Glutamatergic neuron (in vitro differentiated cells): Measurements from ENCODE around the gene CARD9. TPM values are rescaled to one million over a fixed set of nuclear protein-coding genes. Genes with fewer than 3 reads are reported as not detected.

Source experiments
- DNase-seq: peaks from one replicate; pipeline ENCODE4 v3.0.0; 2022
- H3K27ac Mint-ChIP-seq: one replicate; pipeline ENCODE4 v1.8.0; 2020; ENCODE audit warnings: mild to moderate bottlenecking, mixed read lengths, inconsistent platforms; ENCODE audit not compliant: unreplicated experiment
- H3K27me3 Mint-ChIP-seq: one replicate; pipeline ENCODE4 v1.8.0; 2020; ENCODE audit warnings: mild to moderate bottlenecking, moderate library complexity, mixed read lengths, inconsistent platforms; ENCODE audit not compliant: unreplicated experiment
- H3K36me3 Mint-ChIP-seq: one replicate; pipeline ENCODE4 v1.8.0; 2020; ENCODE audit warnings: mild to moderate bottlenecking, mixed read lengths, inconsistent platforms; ENCODE audit not compliant: unreplicated experiment
- H3K4me1 Mint-ChIP-seq: one replicate; pipeline ENCODE4 v1.8.0; 2020; ENCODE audit warnings: mild to moderate bottlenecking, low read depth, mixed read lengths, inconsistent platforms; ENCODE audit not compliant: unreplicated experiment
- H3K4me3 Mint-ChIP-seq: one replicate; pipeline ENCODE4 v1.8.0; 2020; ENCODE audit warnings: mild to moderate bottlenecking, mixed read lengths, inconsistent platforms; ENCODE audit not compliant: unreplicated experiment
- H3K9me3 Mint-ChIP-seq: one replicate; pipeline ENCODE4 v1.8.0; 2020; ENCODE audit warnings: mild to moderate bottlenecking, moderate library complexity, mixed read lengths, inconsistent platforms; ENCODE audit not compliant: unreplicated experiment
- CTCF ChIP-seq: fragments of 200-600 bp; sonication (generic); IDR thresholded peaks from one replicate; pipeline ENCODE4 v1.5.0; 2021; ENCODE audit not compliant: partially characterized antibody, unreplicated experiment
- total RNA-seq: library from RNA; stranded (reverse); fragmentation: NEBNext Ultra II Directional; extraction: Animal tissue kit (Norgen Biotek cat#: 25700); gene quantifications from one replicate; pipeline ENCODE4 v1.2.1, GENCODE V29; 2021; ENCODE audit not compliant: unreplicated experiment

The CARD9 gene
- total RNA-seq, 1 donor from 2014 or later: 4.1 TPM

GRCh38 chr9:136418182-136419091 is 45.0 kb upstream of the CARD9 start:
- Mint-ChIP-seq H3K9me3 (no peaks in the 10 kb centered on the region), H3K36me3 (no peaks in the 10 kb centered on the region), H3K4me3 (no peak overlapping the region), H3K27ac (no peak overlapping the region), H3K27me3 (peaks cover 4% of the 10 kb centered on the region), H3K4me1 (no peaks in the 10 kb centered on the region)
- no peak for TF ChIP-seq CTCF
- no peak for DNase-seq

- Mint-ChIP-seq H3K36me3 (no peaks in the 10 kb centered on the region), H3K27me3 (peaks cover 4% of the 10 kb centered on the region), H3K4me3 (no peak overlapping the region), H3K4me1 (no peaks in the 10 kb centered on the region), H3K27ac (no peak overlapping the region), H3K9me3 (no peaks in the 10 kb centered on the region)
- no peak for DNase-seq
- TF ChIP-seq CTCF: no peak
Observed at GRCh38 chr9:136416914-136417313, 43.4 kb upstream of the CARD9 start.

- Mint-ChIP-seq H3K9me3 (no peaks in the 10 kb centered on the region), H3K4me3 (no peak overlapping the region), H3K36me3 (no peaks in the 10 kb centered on the region), H3K27me3 (peaks cover 4% of the 10 kb centered on the region), H3K4me1 (peaks cover 1% of the 10 kb centered on the region), H3K27ac (no peak overlapping the region)
- DNase-seq: no peak
- no peak for TF ChIP-seq CTCF
Observed at GRCh38 chr9:136416427-136416826, 43.0 kb upstream of the CARD9 start.

- Mint-ChIP-seq H3K27me3 (peaks cover 9% of the 10 kb centered on the region), H3K27ac (no peak overlapping the region), H3K36me3 (no peaks in the 10 kb centered on the region), H3K4me3 (no peak overlapping the region), H3K9me3 (peaks cover 4% of the 10 kb centered on the region), H3K4me1 (peaks cover 13% of the 10 kb centered on the region)
- DNase-seq: no peak
- no peak for TF ChIP-seq CTCF
Observed at GRCh38 chr9:136412962-136413361, 39.5 kb upstream of the CARD9 start.

- peak overlapping the region; percentile 97 for H3K4me3 Mint-ChIP-seq
- H3K9me3 Mint-ChIP-seq: peaks cover 4% of the 10 kb centered on the region
- H3K4me1 Mint-ChIP-seq: peaks cover 13% of the 10 kb centered on the region
- H3K27me3 Mint-ChIP-seq: peaks cover 7% of the 10 kb centered on the region
- H3K36me3 Mint-ChIP-seq: no peaks in the 10 kb centered on the region
- no peak for TF ChIP-seq CTCF
- peak overlapping the region; percentile 56 for H3K27ac Mint-ChIP-seq
- DNase-seq: no peak
Observed at GRCh38 chr9:136411378-136411777, 37.9 kb upstream of the CARD9 start.
